ENCODE measurements around the gene EXOC6B. TPM values are rescaled to one million over a fixed set of nuclear protein-coding genes. Genes with fewer than 3 reads are reported as not detected.

Gene EXOC6B
- total RNA-seq, 2 experiments from 2014 or later: 6.8 to 7.6 TPM

GRCh38 chr2:72191441-72191840 lies 634.4 kb downstream of the EXOC6B start:
- Mint-ChIP-seq H3K27me3 (no peaks in the 10 kb centered on the region), H3K4me3 (no peak overlapping the region), H3K36me3 (peaks cover 11% of the 10 kb centered on the region), H3K4me1 (no peaks in the 10 kb centered on the region), H3K27ac (no peak overlapping the region), H3K9me3 (peaks cover 4% of the 10 kb centered on the region)
- DNase-seq: no peak

DNA sequence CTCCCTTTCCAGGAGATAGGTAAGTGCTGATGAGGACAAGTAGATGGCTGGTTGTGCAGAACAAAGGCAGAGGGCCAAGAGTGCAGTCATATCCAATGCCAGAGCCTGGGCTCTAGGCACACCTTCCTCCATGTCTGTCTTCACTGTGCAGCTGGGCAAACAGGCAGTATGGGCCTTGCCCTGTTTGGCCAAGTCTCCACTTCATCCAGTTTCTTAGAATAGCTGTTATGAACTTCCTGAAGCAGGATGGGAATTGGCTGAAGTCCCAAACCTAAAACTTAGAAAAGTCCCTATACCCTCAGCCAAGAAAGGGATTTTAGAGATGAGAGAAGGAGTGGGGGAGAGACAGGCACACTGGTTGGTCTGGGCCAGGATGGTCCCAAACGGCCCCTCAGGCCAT lies 640.6 kb downstream of the EXOC6B start:
- H3K27ac Mint-ChIP-seq: no peak overlapping the region

GRCh38 chr2:72183466-72183865 lies 642.4 kb downstream of the EXOC6B start:
- no peak for DNase-seq
- Mint-ChIP-seq H3K36me3 (peaks cover 14% of the 10 kb centered on the region), H3K4me3 (no peak overlapping the region), H3K9me3 (peaks cover 1% of the 10 kb centered on the region), H3K4me1 (no peaks in the 10 kb centered on the region), H3K27ac (no peak overlapping the region), H3K27me3 (no peaks in the 10 kb centered on the region)

More for the DNA sequence above, 640.6 kb downstream of the EXOC6B start:
- no peak for DNase-seq
- no peaks in the 10 kb centered on the region for H3K4me1 Mint-ChIP-seq
- H3K9me3 Mint-ChIP-seq: peaks cover 5% of the 10 kb centered on the region
- H3K36me3 Mint-ChIP-seq: peaks cover 13% of the 10 kb centered on the region
- no peak overlapping the region for H3K4me3 Mint-ChIP-seq
- no peaks in the 10 kb centered on the region for H3K27me3 Mint-ChIP-seq

DNA sequence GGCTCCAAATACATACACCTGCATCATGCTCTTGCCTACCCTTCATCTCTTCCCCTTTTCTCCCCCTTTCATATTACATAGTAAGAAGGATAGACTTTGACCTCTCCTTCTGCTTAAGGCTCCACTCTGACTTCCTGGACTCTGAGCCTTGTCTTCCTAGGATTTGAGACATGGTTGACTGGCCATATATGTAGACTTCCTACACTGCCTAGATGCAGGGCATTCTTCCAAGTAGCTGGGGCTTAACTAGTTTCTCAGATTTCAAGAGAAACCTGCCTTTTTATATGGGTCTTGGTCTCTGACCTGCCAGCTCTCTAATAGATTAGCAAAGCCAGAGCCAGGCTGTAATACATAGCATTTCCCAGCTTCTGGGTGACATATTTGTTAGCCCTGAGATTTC lies 642.8 kb downstream of the EXOC6B start:
- Mint-ChIP-seq H3K27me3 (no peaks in the 10 kb centered on the region), H3K9me3 (peaks cover 1% of the 10 kb centered on the region), H3K4me3 (no peak overlapping the region), H3K4me1 (no peaks in the 10 kb centered on the region), H3K36me3 (peaks cover 15% of the 10 kb centered on the region), H3K27ac (no peak overlapping the region)
- no peak for DNase-seq

- H3K27me3 Mint-ChIP-seq: no peaks in the 10 kb centered on the region
- peaks cover 19% of the 10 kb centered on the region for H3K36me3 Mint-ChIP-seq
- H3K27ac Mint-ChIP-seq: no peak overlapping the region
- peaks cover 1% of the 10 kb centered on the region for H3K9me3 Mint-ChIP-seq
- no peak overlapping the region for H3K4me3 Mint-ChIP-seq
- no peaks in the 10 kb centered on the region for H3K4me1 Mint-ChIP-seq
- DNase-seq: no peak
These were observed 643.3 kb downstream of the EXOC6B start for GRCh38 chr2:72182547-72182946.

DNA sequence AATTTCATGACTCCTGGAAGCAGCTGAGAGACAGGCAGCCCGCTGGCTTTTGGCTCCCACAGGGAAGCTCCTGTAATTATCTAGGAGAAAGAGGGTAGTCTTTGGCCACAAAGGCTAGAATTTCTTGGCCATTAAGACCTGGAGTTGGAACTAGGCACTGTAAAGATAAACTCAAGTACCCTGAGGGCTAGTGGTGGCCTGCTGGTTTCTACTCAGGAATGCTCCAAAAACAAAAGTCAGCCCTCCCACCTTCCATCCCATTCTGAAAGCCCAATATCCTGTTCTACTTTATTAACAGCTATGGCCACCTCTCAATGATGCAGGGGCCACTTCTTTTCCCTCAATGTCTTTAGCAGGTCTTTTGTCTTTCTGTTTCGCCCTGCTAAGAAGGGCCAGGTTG lies 644.2 kb downstream of the EXOC6B start:
- Mint-ChIP-seq H3K27me3 (no peaks in the 10 kb centered on the region), H3K4me3 (no peak overlapping the region), H3K4me1 (no peaks in the 10 kb centered on the region), H3K9me3 (peaks cover 1% of the 10 kb centered on the region), H3K36me3 (peaks cover 17% of the 10 kb centered on the region), H3K27ac (no peak overlapping the region)
- no peak for DNase-seq

GRCh38 chr2:72180351-72180750 lies 645.5 kb downstream of the EXOC6B start:
- H3K27ac Mint-ChIP-seq: no peak overlapping the region

DNA sequence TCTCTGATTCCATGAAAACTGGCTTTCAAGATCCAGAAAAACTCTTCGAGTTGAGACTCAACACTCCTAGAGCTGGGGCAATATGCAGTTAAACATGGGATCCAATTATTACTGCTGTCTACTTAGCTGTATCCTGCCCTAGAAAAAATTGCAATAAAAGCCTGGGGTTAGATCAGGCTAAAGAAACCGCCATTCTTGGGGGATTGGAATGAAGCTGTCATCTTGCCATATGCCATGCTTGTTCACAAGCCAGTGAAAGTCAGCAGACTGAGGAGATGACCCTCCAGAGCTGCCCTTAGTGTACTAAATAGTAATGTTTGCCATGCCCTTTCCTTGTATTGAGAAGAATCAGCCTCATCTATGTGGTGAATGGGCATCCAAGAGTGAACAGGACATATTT lies 647.3 kb downstream of the EXOC6B start:
- no peak overlapping the region for H3K4me3 Mint-ChIP-seq
- H3K4me1 Mint-ChIP-seq: no peaks in the 10 kb centered on the region
- no peaks in the 10 kb centered on the region for H3K9me3 Mint-ChIP-seq
- no peak for DNase-seq
- H3K27ac Mint-ChIP-seq: no peak overlapping the region
- no peaks in the 10 kb centered on the region for H3K27me3 Mint-ChIP-seq
- H3K36me3 Mint-ChIP-seq: peaks cover 17% of the 10 kb centered on the region

More at GRCh38 chr2:72180351-72180750, 645.5 kb downstream of the EXOC6B start:
- Mint-ChIP-seq H3K4me1 (no peaks in the 10 kb centered on the region), H3K27me3 (no peaks in the 10 kb centered on the region), H3K4me3 (no peak overlapping the region), H3K36me3 (peaks cover 17% of the 10 kb centered on the region), H3K9me3 (no peaks in the 10 kb centered on the region)
- no peak for DNase-seq

- Mint-ChIP-seq H3K27ac (no peak overlapping the region), H3K36me3 (peaks cover 16% of the 10 kb centered on the region), H3K9me3 (no peaks in the 10 kb centered on the region), H3K27me3 (no peaks in the 10 kb centered on the region), H3K4me3 (no peak overlapping the region), H3K4me1 (no peaks in the 10 kb centered on the region)
- no peak for DNase-seq
These were observed 649.6 kb downstream of the EXOC6B start for GRCh38 chr2:72176281-72176680.

GRCh38 chr2:72175636-72176035 lies 650.2 kb downstream of the EXOC6B start:
- H3K9me3 Mint-ChIP-seq: no peaks in the 10 kb centered on the region
- no peak overlapping the region for H3K27ac Mint-ChIP-seq
- no peak for DNase-seq
- H3K27me3 Mint-ChIP-seq: no peaks in the 10 kb centered on the region
- H3K36me3 Mint-ChIP-seq: peaks cover 16% of the 10 kb centered on the region
- H3K4me1 Mint-ChIP-seq: no peaks in the 10 kb centered on the region
- no peak overlapping the region for H3K4me3 Mint-ChIP-seq

- H3K4me1 Mint-ChIP-seq: no peaks in the 10 kb centered on the region
- no peak overlapping the region for H3K4me3 Mint-ChIP-seq
- no peaks in the 10 kb centered on the region for H3K9me3 Mint-ChIP-seq
- H3K27ac Mint-ChIP-seq: no peak overlapping the region
- H3K27me3 Mint-ChIP-seq: no peaks in the 10 kb centered on the region
- H3K36me3 Mint-ChIP-seq: peaks cover 13% of the 10 kb centered on the region
- no peak for DNase-seq
These were observed 652.1 kb downstream of the EXOC6B start for GRCh38 chr2:72173640-72174321.

DNA sequence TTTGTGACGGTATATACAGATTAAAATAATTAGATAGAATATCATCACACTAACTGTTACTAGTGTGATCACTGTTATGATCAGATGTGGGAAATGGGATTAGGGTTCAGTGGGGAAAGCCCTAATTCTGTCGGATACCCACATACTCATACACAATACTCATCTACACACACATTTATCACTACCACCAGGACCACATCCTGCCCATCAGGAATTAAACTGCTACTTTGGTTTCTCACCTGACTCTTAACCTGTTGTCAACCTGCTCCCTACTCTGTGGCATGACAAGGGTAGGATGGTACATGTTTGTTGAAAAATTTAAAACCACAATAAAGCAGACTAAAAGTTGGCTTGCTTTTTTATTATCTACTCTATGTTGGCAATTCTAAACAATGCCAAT lies 653.4 kb downstream of the EXOC6B start:
- peaks cover 3% of the 10 kb centered on the region for H3K36me3 Mint-ChIP-seq
- no peak for DNase-seq
- no peaks in the 10 kb centered on the region for H3K9me3 Mint-ChIP-seq
- H3K27me3 Mint-ChIP-seq: no peaks in the 10 kb centered on the region
- H3K4me1 Mint-ChIP-seq: no peaks in the 10 kb centered on the region
- no peak overlapping the region for H3K27ac Mint-ChIP-seq
- no peak overlapping the region for H3K4me3 Mint-ChIP-seq

DNA sequence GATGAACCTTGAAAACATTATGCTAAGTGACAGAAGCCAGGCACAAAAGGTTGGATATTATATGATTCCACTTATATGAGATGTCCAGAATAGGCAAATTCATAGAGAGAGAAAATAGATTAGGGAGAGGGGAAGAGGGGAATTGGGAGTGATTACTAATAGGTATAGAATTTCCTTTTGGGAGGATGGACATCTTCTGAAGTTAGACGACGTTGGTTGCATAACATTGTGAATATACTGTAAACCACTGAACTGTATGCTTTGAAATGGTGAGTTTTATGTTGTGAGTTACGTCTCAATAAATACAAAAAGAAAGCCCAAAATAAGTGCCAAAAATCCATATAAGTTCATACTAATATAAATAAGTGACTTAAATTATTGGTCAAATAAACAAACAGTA lies 659.6 kb downstream of the EXOC6B start:
- DNase-seq: no peak
- H3K4me3 Mint-ChIP-seq: no peak overlapping the region
- H3K36me3 Mint-ChIP-seq: peaks cover under 1% of the 10 kb centered on the region
- no peak overlapping the region for H3K27ac Mint-ChIP-seq
- no peaks in the 10 kb centered on the region for H3K9me3 Mint-ChIP-seq
- H3K4me1 Mint-ChIP-seq: no peaks in the 10 kb centered on the region
- H3K27me3 Mint-ChIP-seq: peaks cover 12% of the 10 kb centered on the region

DNA sequence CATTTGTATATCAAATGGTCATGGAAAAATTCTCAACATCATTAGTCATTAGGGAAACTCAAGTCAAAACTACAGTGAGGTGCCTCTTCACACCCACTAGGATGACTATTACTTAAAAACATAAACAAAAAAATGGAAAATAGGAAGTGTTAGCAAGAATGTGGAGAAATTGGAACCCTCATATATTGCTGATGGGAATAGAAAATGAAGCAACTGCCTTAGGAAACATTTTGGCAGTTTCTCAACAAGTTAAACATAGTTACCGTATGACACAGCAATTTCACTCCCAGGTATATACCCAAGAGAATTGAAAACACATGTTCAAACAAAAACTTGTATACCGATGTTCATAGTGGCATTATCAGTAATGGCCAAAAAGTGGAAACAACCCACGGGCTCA lies 660.0 kb downstream of the EXOC6B start:
- Mint-ChIP-seq H3K36me3 (no peaks in the 10 kb centered on the region), H3K9me3 (no peaks in the 10 kb centered on the region), H3K4me1 (no peaks in the 10 kb centered on the region), H3K27ac (no peak overlapping the region), H3K27me3 (peaks cover 12% of the 10 kb centered on the region), H3K4me3 (no peak overlapping the region)
- DNase-seq: no peak

DNA sequence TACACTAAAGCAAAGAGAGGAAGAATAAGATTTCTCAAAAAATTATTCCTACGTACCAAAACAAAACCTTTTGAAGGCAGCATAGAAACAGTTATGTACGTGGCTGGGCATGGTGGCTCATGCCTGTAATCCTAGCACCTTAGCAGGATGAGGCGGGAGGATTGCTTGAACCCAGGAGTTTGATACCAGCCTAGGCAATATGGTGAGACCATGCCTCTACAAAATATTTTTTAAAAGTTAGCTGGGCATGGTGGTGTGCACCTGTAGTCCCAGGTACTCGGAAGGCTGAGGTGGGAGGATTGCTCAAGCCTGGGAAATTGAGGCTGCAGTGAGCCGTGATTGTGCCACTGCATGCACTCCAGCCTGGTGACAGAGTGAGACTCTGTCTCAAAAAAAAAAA lies 663.3 kb downstream of the EXOC6B start:
- peaks cover 18% of the 10 kb centered on the region for H3K27me3 Mint-ChIP-seq

GRCh38 chr2:72159211-72159993 lies 666.4 kb downstream of the EXOC6B start:
- Mint-ChIP-seq H3K4me1 (no peaks in the 10 kb centered on the region), H3K9me3 (no peaks in the 10 kb centered on the region), H3K27me3 (peaks cover 23% of the 10 kb centered on the region), H3K27ac (no peak overlapping the region), H3K36me3 (no peaks in the 10 kb centered on the region), H3K4me3 (no peak overlapping the region)
- no peak for DNase-seq

More for the DNA sequence above, 663.3 kb downstream of the EXOC6B start:
- Mint-ChIP-seq H3K9me3 (no peaks in the 10 kb centered on the region), H3K4me1 (no peaks in the 10 kb centered on the region), H3K36me3 (no peaks in the 10 kb centered on the region), H3K27ac (no peak overlapping the region), H3K4me3 (no peak overlapping the region)
- no peak for DNase-seq

Data from activated naive CD8-positive, alpha-beta T cell treated with anti-CD3 and anti-CD28 coated beads for 36 hours (primary cell).